IMR-90 (cell line): ENCODE results near the gene TRAF1.
A peak's percentile ranks its signal among the peaks of the same experiment; 100 is the strongest.

Source experiments
- BHLHE40 ChIP-seq: fragments of 150-350 bp; IDR thresholded peaks from 2 replicates; pipeline ENCODE4 v1.6.1; 2016; ENCODE audit warnings: mild to moderate bottlenecking, low read depth, low read length
- CEBPB ChIP-seq: IDR thresholded peaks from 2 replicates; pipeline ENCODE4 v1.6.1; 2012; ENCODE audit warnings: low read depth, low read length, improper control_type of control experiment
- CTCF ChIP-seq: conservative IDR thresholded peaks from 2 replicates; pipeline ENCODE4 v1.5.1; 2012; ENCODE audit warnings: mild to moderate bottlenecking, low read depth, low read length, improper control_type of control experiment
- ELK1 ChIP-seq: fragments of 150-350 bp; IDR thresholded peaks from 2 replicates; pipeline ENCODE4 v1.6.1; 2016; ENCODE audit warnings: low read depth, mild to moderate bottlenecking, low read length, moderate library complexity, borderline replicate concordance
- MXI1 ChIP-seq: IDR thresholded peaks from 2 replicates; pipeline ENCODE4 v1.6.1; 2012; ENCODE audit warnings: low read depth, mild to moderate bottlenecking, low read length, moderate library complexity, borderline replicate concordance
- NFE2L2 ChIP-seq: fragments of 150-350 bp; IDR thresholded peaks from 2 replicates; pipeline ENCODE4 v1.6.1; 2016; ENCODE audit warnings: low read depth, mild to moderate bottlenecking, low read length
- POLR2A ChIP-seq: IDR thresholded peaks from 2 replicates; pipeline ENCODE4 v1.6.1; 2012; ENCODE audit warnings: mild to moderate bottlenecking, low read depth, low read length
- RAD21 ChIP-seq: IDR thresholded peaks from 2 replicates; pipeline ENCODE4 v1.6.1; 2012; ENCODE audit warnings: low read length, improper control_type of control experiment
- RCOR1 ChIP-seq: IDR thresholded peaks from 2 replicates; pipeline ENCODE4 v1.6.1; 2012; ENCODE audit warnings: mild to moderate bottlenecking, low read length, improper control_type of control experiment; ENCODE audit not compliant: insufficient replicate concordance
- RFX5 ChIP-seq: IDR thresholded peaks from 2 replicates; pipeline ENCODE4 v1.8.0; 2012; ENCODE audit warnings: low read depth, mild to moderate bottlenecking, low read length, moderate library complexity
- SMC3 ChIP-seq: fragments of 150-350 bp; IDR thresholded peaks from 2 replicates; pipeline ENCODE4 v1.6.1; 2016; ENCODE audit warnings: low read depth, mild to moderate bottlenecking, antibody characterized with exemption, low read length, moderate library complexity

DNA sequence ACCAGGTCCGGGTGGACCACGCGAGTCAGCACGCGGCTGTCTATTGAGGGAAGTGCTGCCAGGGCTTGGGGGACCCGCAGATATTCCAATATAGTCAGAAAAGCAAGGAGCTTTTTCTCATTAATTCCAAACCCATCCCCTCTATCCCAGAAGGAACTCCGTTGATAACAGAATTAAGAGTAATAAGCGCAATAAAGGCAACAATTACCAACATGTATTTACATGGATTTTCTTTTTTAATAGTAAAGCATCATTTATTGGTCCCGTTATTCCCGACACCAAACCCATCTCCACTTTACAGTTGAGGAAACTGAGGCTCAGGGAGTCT, 57.3 kb downstream of the TRAF1 start:
- TF ChIP-seq POLR2A (no peak), CEBPB (no peak), RFX5 (no peak), CTCF (no peak), MXI1 (peak; percentile 51; the same call in 1 of the 2 replicates), SMC3 (no peak), RAD21 (no peak), NFE2L2 (no peak), ELK1 (no peak), BHLHE40 (no peak), RCOR1 (no peak)
